Suprapubic skin (tissue), 4 donors: ENCODE measurements around the gene GRIN3B. TPM values are rescaled to one million over a fixed set of nuclear protein-coding genes. Genes with fewer than 3 reads are reported as not detected.

Experiments
- DNase-seq, 2 donors: peaks; one replicate each; pipeline ENCODE4 v3.0.0-alpha.2; 2019; ENCODE audit warnings: low spot score in 2 of 2
- H3K27ac ChIP-seq: fragments of 200-600 bp; sonication (generic); one replicate; pipeline ENCODE4 v1.5.1; 2019
- H3K27me3 ChIP-seq: fragments of 200-600 bp; sonication (generic); one replicate; pipeline ENCODE4 v1.5.1; 2019
- H3K36me3 ChIP-seq: fragments of 200-600 bp; sonication (generic); one replicate; pipeline ENCODE4 v1.5.1; 2019
- H3K4me1 ChIP-seq: fragments of 200-600 bp; sonication (generic); one replicate; pipeline ENCODE4 v1.5.1; 2019
- H3K4me3 ChIP-seq: fragments of 200-600 bp; sonication (generic); one replicate; pipeline ENCODE4 v1.5.1; 2019; ENCODE audit warnings: mild to moderate bottlenecking
- H3K9me3 ChIP-seq: fragments of 200-600 bp; sonication (generic); one replicate; pipeline ENCODE4 v1.5.1; 2019
- CTCF ChIP-seq, 2 donors: fragments of 200-600 bp in 1 of 2; fragments of 450-650 bp in 1 of 2; sonication (generic) in 1 of 2; IDR thresholded peaks; one replicate each; pipeline ENCODE4 v1.5.1; 2016 to 2019; ENCODE audit warnings: antibody characterized with exemption in 2 of 2, mild to moderate bottlenecking in 1 of 2, moderate library complexity in 1 of 2
- EP300 ChIP-seq: sonication (generic); formaldehyde crosslinking; IDR thresholded peaks from one replicate; pipeline ENCODE4 v1.6.1; 2017; ENCODE audit warnings: antibody characterized with exemption
- POLR2A ChIP-seq, 2 donors: fragments of 450-650 bp; IDR thresholded peaks; one replicate each; pipeline ENCODE4 v1.6.1; 2017; ENCODE audit warnings: antibody characterized with exemption in 2 of 2, mild to moderate bottlenecking in 2 of 2, moderate library complexity in 2 of 2
- POLR2AphosphoS5 ChIP-seq, 3 donors: sonication (generic); formaldehyde crosslinking; IDR thresholded peaks; one replicate each; pipeline ENCODE4 v1.6.1; 2017; ENCODE audit warnings: antibody characterized with exemption in 3 of 3
- WGBS: methylation state at CpG from one replicate; pipeline ENCODE4 v1.1.5; 2018; 5-methylcytosine and 5-hydroxymethylcytosine counted together
- total RNA-seq, 4 donors: library from RNA; depleted of rRNA; stranded (reverse); fragments of >200 nt; gene quantifications; one replicate each; pipeline ENCODE4 v1.1.0, GENCODE V29; 2016

The GRIN3B gene
- total RNA-seq, 4 donors from 2014 or later: 0.13 to 1.1 TPM; not detected in 2

DNA sequence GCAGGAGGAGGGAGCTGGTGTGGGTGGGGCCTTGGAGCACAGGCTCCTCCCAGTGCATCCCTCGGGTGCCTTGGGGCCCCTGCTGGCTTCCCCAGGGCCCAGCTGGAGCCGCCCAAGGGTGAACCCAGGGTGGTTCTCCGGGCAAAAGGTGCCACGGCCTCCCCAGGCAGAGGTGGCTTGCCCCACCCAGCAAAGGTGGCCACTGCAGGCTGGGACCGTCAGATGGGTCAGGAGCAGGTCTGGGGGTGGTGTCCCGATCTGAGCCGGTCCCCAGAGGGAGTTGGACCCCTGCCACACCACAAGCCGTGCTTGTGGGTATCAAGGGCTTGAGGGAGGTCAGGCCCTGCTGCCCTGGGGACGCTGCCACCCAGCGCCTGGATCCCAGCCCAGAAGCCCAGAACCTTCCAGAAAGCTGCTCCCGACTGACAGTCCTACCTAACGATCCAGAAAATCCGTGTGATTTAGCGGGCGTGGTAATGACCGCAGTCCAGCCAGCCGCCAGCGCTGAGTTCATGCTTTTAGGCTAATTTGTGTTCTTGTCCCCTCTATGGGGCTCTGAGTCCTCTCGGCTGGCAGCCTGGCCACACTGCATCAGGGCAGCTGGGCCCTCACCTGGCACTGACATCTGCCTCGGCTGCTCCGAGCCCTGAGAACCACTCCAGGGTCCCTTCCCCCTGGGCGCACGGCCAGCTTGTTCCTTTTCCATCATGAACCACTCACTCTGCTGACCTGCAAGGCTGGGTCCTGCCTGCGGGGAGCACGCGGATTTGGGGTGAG, 5.0 kb upstream of the GRIN3B start:
- no peak for TF ChIP-seq POLR2A (IDR thresholded peaks at IDR 0.05)
- TF ChIP-seq POLR2AphosphoS5 (IDR thresholded peaks at IDR 0.05): no peak
- TF ChIP-seq CTCF (IDR thresholded peaks at IDR 0.05): no peak
- no peak for TF ChIP-seq EP300
- Histone ChIP-seq H3K27me3 (peaks cover 55% of the 10 kb centered on the region), H3K9me3 (no peaks in the 10 kb centered on the region), H3K4me3 (no peak overlapping the region), H3K27ac (no peak overlapping the region), H3K36me3 (peaks cover 22% of the 10 kb centered on the region), H3K4me1 (peaks cover 14% of the 10 kb centered on the region)
- DNase-seq: no peak
- 68% methylated on average over 7 of the region's 26 CpGs for WGBS

GRCh38 chr19:996051-996838, 4.0 kb upstream of the GRIN3B start:
- peaks cover 24% of the 10 kb centered on the region for H3K4me1 ChIP-seq
- H3K9me3 ChIP-seq: no peaks in the 10 kb centered on the region
- peaks cover 65% of the 10 kb centered on the region for H3K27me3 ChIP-seq
- H3K36me3 ChIP-seq: peaks cover 15% of the 10 kb centered on the region
- H3K27ac ChIP-seq: no peak overlapping the region
- no peak for TF ChIP-seq POLR2AphosphoS5 (IDR thresholded peaks at IDR 0.05)
- no peak for TF ChIP-seq EP300
- no peak for TF ChIP-seq POLR2A (IDR thresholded peaks at IDR 0.05)
- no peak for TF ChIP-seq CTCF (IDR thresholded peaks at IDR 0.05)
- no peak for DNase-seq
- no peak overlapping the region for H3K4me3 ChIP-seq
- WGBS: 2% methylated on average over 11 of the region's 64 CpGs

DNA sequence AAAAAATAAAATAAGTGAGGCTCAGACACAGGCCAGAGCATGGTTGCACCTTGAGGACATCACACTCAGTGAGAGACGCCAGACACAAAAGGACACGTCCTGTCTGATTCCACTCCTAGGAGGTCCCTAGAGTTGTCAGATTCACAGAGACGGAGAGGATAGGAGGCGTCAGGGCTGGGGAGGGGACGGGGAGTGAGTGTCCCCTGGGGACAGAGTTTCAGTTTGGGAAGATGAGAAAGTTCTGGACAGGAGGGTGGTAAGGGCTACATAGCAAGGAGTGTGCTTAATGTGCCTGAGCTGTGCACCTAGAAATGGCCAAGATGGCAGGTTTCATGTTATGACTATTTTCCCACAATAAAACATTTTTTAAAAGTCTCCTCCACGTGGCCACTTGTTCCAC, 2.2 kb upstream of the GRIN3B start:
- DNase-seq: no peak
- WGBS: 13% methylated on average over 6 of the region's 6 CpGs
- TF ChIP-seq CTCF (IDR thresholded peaks at IDR 0.05): no peak
- no peak for TF ChIP-seq EP300
- no peak for TF ChIP-seq POLR2AphosphoS5 (IDR thresholded peaks at IDR 0.05)
- TF ChIP-seq POLR2A (IDR thresholded peaks at IDR 0.05): no peak
- H3K4me1 ChIP-seq: peaks cover 31% of the 10 kb centered on the region
- no peak overlapping the region for H3K27ac ChIP-seq
- H3K27me3 ChIP-seq: peaks cover 79% of the 10 kb centered on the region
- no peaks in the 10 kb centered on the region for H3K9me3 ChIP-seq
- no peak overlapping the region for H3K4me3 ChIP-seq
- peaks cover 2% of the 10 kb centered on the region for H3K36me3 ChIP-seq

GRCh38 chr19:999379-999719, 870 bp upstream of the GRIN3B start:
- 59% methylated on average over 3 of the region's 3 CpGs for WGBS
- no peaks in the 10 kb centered on the region for H3K36me3 ChIP-seq

More at GRCh38 chr19:999379-999719, 870 bp upstream of the GRIN3B start:
- Histone ChIP-seq H3K27ac (no peak overlapping the region), H3K4me1 (peaks cover 31% of the 10 kb centered on the region), H3K27me3 (peaks cover 86% of the 10 kb centered on the region), H3K4me3 (no peak overlapping the region), H3K9me3 (no peaks in the 10 kb centered on the region)
- DNase-seq: no peak
- no peak for TF ChIP-seq CTCF (IDR thresholded peaks at IDR 0.05)
- TF ChIP-seq POLR2A (IDR thresholded peaks at IDR 0.05): no peak
- TF ChIP-seq POLR2AphosphoS5 (IDR thresholded peaks at IDR 0.05): no peak
- TF ChIP-seq EP300: no peak
